Measurements from ENCODE around the gene CROCC.
A peak's percentile ranks its signal among the peaks of the same experiment; 100 is the strongest.
"Not testable (repeated sequence)": the region's sequence is repeated elsewhere in the genome, so short reads cannot be mapped to it uniquely, and the experiment has no call there.

CROCC gene

GRCh38 chr1:16896316-16897055, 25.2 kb upstream of the CROCC start:
- DNase-seq = peak; percentile 96

GRCh38 chr1:16897653-16898052, 24.1 kb upstream of the CROCC start:
- not testable (repeated sequence) for DNase-seq

GRCh38 chr1:16898298-16898697, 23.4 kb upstream of the CROCC start:
- not testable (repeated sequence) for DNase-seq

GRCh38 chr1:16899020-16899419, 22.7 kb upstream of the CROCC start:
- not testable (repeated sequence) for DNase-seq

- no peak for DNase-seq
Observed at GRCh38 chr1:16900751-16901150, 21.0 kb upstream of the CROCC start.

GRCh38 chr1:16901371-16901770, 20.4 kb upstream of the CROCC start:
- DNase-seq = not testable (repeated sequence)

GRCh38 chr1:16903054-16903453, 18.7 kb upstream of the CROCC start:
- DNase-seq = peak; percentile 84

- no peak for DNase-seq
Observed at GRCh38 chr1:16903458-16903796, 18.3 kb upstream of the CROCC start.

- peak; percentile 100 for DNase-seq
Observed at GRCh38 chr1:16904560-16905109, 17.1 kb upstream of the CROCC start.

GRCh38 chr1:16905110-16905867, 16.4 kb upstream of the CROCC start:
- peak; percentile 91 for DNase-seq

- DNase-seq = peak; percentile 63
Observed at GRCh38 chr1:16905868-16906702, 15.6 kb upstream of the CROCC start.

- no peak for DNase-seq
Observed at GRCh38 chr1:16906873-16907272, 14.9 kb upstream of the CROCC start.

GRCh38 chr1:16907870-16908758, 13.6 kb upstream of the CROCC start:
- DNase-seq = no peak

GRCh38 chr1:16911851-16912721, 9.6 kb upstream of the CROCC start:
- not testable (repeated sequence) for DNase-seq

- not testable (repeated sequence) for DNase-seq
Observed at GRCh38 chr1:16912742-16913141, 9.0 kb upstream of the CROCC start.

- DNase-seq = no peak
Observed at GRCh38 chr1:16913181-16913832, 8.4 kb upstream of the CROCC start.

- DNase-seq = peak; percentile 97
Observed at GRCh38 chr1:16913833-16914662, 7.7 kb upstream of the CROCC start.

GRCh38 chr1:16914928-16915626, 6.7 kb upstream of the CROCC start:
- not testable (repeated sequence) for DNase-seq

- DNase-seq = peak; percentile 42
Observed at GRCh38 chr1:16915627-16915973, 6.1 kb upstream of the CROCC start.

All from fibroblast of skin of right biceps (primary cell).